ENCODE data around the gene SEMA3E. TPM values are rescaled to one million over a fixed set of nuclear protein-coding genes. Genes with fewer than 3 reads are reported as not detected.

The SEMA3E gene
- polyA plus RNA-seq, 1 experiment: 0.06 TPM

DNA sequence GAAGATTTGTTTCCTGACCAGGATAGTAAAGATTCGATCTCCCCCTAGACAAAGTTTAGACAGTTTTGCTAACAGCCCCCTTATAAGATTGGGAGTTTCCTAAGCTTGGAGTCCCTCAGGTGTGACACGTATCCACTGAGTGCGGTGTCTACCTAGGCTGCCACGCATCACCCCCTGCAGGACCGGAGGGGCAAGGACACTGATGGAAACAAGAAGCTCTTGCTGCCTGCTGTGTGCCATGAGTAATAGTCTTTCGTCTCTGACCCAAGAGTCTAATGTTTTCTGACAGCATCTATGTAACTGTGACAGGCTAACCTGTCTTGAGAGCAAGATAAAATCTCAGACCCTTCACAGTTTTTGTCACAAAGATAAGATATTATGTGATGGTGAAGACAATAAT lies 173.5 kb downstream of the SEMA3E start:
- TF ChIP-seq, protein P1, sequence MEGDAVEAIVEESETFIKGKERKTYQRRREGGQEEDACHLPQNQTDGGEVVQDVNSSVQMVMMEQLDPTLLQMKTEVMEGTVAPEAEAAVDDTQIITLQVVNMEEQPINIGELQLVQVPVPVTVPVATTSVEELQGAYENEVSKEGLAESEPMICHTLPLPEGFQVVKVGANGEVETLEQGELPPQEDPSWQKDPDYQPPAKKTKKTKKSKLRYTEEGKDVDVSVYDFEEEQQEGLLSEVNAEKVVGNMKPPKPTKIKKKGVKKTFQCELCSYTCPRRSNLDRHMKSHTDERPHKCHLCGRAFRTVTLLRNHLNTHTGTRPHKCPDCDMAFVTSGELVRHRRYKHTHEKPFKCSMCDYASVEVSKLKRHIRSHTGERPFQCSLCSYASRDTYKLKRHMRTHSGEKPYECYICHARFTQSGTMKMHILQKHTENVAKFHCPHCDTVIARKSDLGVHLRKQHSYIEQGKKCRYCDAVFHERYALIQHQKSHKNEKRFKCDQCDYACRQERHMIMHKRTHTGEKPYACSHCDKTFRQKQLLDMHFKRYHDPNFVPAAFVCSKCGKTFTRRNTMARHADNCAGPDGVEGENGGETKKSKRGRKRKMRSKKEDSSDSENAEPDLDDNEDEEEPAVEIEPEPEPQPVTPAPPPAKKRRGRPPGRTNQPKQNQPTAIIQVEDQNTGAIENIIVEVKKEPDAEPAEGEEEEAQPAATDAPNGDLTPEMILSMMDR (IDR thresholded peaks at IDR 0.05; ENCODE audit: low read depth, low read length): no peak
- H3K27ac ChIP-seq (ENCODE audit: low read depth, low read length): no peak overlapping the region
- no peak for DNase-seq (ENCODE audit: low read depth, low spot score)
- peaks cover 4% of the 10 kb centered on the region for H3K27me3 ChIP-seq (ENCODE audit: control insufficient read depth, insufficient read depth, low read length)
- no peaks in the 10 kb centered on the region for H3K9me3 ChIP-seq (ENCODE audit: control insufficient read depth, insufficient read depth, low read length)
- no peak overlapping the region for H3K4me3 ChIP-seq (ENCODE audit: low read depth, low read length)
- ChIA-PET CTCF (no interaction called here), POLR2A (no interaction called here)

DNA sequence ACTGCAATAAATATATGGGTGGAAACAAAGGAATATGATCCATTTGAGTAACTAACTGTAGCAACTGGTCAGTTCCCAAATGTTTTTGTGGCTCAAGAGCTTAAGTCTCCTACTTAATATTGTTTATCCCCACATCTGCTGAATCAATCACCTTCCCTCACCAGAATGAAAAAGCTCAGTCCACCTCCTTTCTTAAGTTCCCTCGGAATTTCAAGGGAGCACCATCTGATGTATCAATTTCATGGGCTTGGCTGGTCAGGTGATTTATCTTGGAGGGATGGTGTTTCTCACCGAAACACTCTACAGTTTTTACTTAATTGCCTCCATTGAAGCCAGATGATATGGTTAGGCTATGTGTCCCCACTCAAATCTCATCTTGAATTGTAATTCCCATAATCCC lies 176.6 kb downstream of the SEMA3E start:
- TF ChIP-seq, protein P1 (IDR thresholded peaks at IDR 0.05; ENCODE audit: low read depth, low read length): no peak
- ChIA-PET POLR2A (no interaction called here), CTCF (no interaction called here)
- Histone ChIP-seq H3K27ac (ENCODE audit: low read depth, low read length) (no peak overlapping the region), H3K27me3 (ENCODE audit: control insufficient read depth, insufficient read depth, low read length) (peaks cover 4% of the 10 kb centered on the region), H3K4me3 (ENCODE audit: low read depth, low read length) (no peak overlapping the region), H3K9me3 (ENCODE audit: control insufficient read depth, insufficient read depth, low read length) (no peaks in the 10 kb centered on the region)
- no peak for DNase-seq (ENCODE audit: low read depth, low spot score)

DNA sequence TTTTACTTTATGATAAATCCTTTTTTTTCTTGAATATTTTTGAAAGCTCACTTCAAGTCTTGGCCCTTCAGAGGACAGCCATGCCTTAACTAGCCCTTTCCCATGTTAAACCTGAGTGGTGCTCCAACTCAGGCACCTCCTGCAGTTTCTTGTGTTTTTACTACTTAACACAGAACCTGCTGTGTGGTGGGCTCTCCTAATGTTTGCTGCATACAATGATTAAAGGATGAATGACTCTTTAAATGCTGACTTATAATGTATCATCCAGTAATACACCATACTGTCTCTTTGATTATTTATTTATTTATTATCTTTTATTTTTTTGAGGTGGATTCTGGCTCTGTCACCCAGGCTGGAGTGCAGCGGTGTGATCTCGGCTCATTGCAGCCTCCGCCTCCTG lies 179.4 kb downstream of the SEMA3E start:
- TF ChIP-seq, protein P1 (IDR thresholded peaks at IDR 0.05; ENCODE audit: low read depth, low read length): no peak
- Histone ChIP-seq H3K27ac (ENCODE audit: low read depth, low read length) (no peak overlapping the region), H3K4me3 (ENCODE audit: low read depth, low read length) (no peak overlapping the region), H3K27me3 (ENCODE audit: control insufficient read depth, insufficient read depth, low read length) (no peaks in the 10 kb centered on the region), H3K9me3 (ENCODE audit: control insufficient read depth, insufficient read depth, low read length) (no peaks in the 10 kb centered on the region)
- DNase-seq (ENCODE audit: low read depth, low spot score): no peak
- ChIA-PET POLR2A (no interaction called here), CTCF (no interaction called here)

DNA sequence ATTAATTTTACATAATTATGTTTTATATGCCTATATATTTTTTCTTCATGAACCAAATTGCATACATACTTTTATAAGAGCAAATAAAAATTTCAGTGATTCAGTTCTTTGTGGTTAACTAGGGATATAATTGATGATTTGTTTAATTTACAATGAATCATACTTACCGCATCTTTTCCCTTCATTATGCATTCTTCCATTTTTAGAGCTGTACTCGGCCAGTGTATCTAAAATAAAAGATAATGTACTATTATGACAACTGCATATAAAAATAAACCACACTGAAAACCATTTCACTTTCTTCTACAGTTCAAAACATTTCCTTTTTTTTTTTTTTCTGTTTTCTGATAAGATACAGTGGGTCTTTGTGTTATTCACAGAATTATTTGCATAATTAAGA lies 179.9 kb downstream of the SEMA3E start:
- ChIA-PET CTCF (no interaction called here), POLR2A (no interaction called here)
- TF ChIP-seq, protein P1 (IDR thresholded peaks at IDR 0.05; ENCODE audit: low read depth, low read length): no peak
- H3K27me3 ChIP-seq (ENCODE audit: control insufficient read depth, insufficient read depth, low read length): no peaks in the 10 kb centered on the region
- no peaks in the 10 kb centered on the region for H3K9me3 ChIP-seq (ENCODE audit: control insufficient read depth, insufficient read depth, low read length)
- H3K27ac ChIP-seq (ENCODE audit: low read depth, low read length): no peak overlapping the region
- DNase-seq (ENCODE audit: low read depth, low spot score): no peak
- no peak overlapping the region for H3K4me3 ChIP-seq (ENCODE audit: low read depth, low read length)

DNA sequence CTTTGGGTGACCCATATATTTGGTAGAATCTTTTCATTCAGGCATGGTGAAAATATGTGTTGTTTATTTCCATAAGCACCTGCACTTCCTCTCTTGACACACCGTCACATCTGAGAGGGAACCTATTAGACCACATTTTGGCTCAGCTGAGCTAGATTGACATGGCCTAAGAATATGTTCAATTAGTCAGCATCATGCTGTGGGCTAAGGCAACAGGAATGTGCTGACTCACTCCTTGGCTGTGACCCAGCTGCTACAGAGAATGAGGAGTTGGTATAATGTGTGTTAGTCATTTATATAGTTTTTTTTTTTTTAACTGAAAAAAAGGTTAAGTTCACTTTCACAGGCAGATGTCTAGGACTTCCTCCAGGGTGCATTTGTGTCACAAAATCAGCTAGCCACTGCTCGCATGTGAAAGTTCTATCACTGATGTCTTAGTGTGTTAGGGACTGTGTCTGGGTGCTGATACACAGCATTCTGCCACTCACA lies 180.6 kb downstream of the SEMA3E start:
- ChIA-PET CTCF (no interaction called here), POLR2A (no interaction called here)
- Histone ChIP-seq H3K4me3 (ENCODE audit: low read depth, low read length) (no peak overlapping the region), H3K27me3 (ENCODE audit: control insufficient read depth, insufficient read depth, low read length) (no peaks in the 10 kb centered on the region), H3K9me3 (ENCODE audit: control insufficient read depth, insufficient read depth, low read length) (no peaks in the 10 kb centered on the region), H3K27ac (ENCODE audit: low read depth, low read length) (no peak overlapping the region)
- TF ChIP-seq, protein P1 (IDR thresholded peaks at IDR 0.05; ENCODE audit: low read depth, low read length): no peak
- DNase-seq (ENCODE audit: low read depth, low spot score): peak; percentile 94

Data from AG04450 (cell line).